ENCODE results near the gene BNC2. TPM values are rescaled to one million over a fixed set of nuclear protein-coding genes. Genes with fewer than 3 reads are reported as not detected.

Gene BNC2
- total RNA-seq, 2 donors from 2014 or later: not detected

DNA sequence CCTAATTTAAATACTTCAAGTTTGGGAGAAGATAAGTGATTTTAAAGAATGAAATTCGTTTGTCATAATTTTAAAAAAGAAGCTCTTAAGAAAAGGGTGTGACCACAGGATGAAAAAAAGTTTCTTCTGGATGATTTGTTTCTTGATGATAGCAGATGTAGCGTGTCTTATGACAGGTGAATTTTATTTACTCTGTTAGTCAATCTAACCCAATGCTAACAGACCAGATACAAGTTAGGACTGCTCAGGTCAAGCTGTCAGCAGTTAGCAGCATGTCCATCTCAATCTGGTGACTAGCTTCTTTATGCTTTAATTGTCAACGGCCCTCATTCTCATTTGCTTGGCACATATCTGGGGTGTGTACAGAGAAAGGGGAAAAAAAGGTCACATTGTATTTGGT lies 456.0 kb downstream of the BNC2 start:
- Mint-ChIP-seq H3K36me3 (ENCODE audit: low read depth) (no peaks in the 10 kb centered on the region), H3K4me3 (no peak overlapping the region), H3K27ac (no peak overlapping the region), H3K27me3 (no peaks in the 10 kb centered on the region), H3K4me1 (no peaks in the 10 kb centered on the region)
- no peaks in the 10 kb centered on the region for H3K9me3 ChIP-seq (ENCODE audit: control insufficient read depth, low read length, poor library complexity, severe bottlenecking)
- DNase-seq: no peak
- ATAC-seq: no peak

DNA sequence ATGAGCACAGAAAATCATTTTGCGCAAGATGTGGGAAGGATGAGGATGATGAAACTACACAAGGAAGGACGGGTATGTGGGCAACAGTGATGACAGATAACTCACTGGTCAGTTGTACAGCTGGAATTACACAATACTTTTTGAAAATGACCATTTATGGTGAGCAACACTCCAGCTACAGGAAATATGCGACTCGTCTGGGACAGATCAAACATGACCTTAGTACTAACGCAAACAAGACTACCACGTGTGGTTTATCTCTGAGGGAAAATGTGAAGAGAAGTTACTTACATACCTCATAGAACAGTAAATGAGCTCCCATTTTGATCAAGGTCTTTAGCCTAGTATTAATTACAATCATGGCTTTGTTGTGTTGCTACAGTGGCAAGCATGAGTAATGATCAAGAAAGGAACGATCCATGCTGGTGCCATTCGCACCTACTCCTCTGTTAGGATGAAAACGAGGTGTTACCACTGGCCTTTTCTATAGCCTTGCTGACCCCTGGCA lies 456.9 kb downstream of the BNC2 start:
- no peak for DNase-seq
- no peak overlapping the region for H3K27ac Mint-ChIP-seq

DNA sequence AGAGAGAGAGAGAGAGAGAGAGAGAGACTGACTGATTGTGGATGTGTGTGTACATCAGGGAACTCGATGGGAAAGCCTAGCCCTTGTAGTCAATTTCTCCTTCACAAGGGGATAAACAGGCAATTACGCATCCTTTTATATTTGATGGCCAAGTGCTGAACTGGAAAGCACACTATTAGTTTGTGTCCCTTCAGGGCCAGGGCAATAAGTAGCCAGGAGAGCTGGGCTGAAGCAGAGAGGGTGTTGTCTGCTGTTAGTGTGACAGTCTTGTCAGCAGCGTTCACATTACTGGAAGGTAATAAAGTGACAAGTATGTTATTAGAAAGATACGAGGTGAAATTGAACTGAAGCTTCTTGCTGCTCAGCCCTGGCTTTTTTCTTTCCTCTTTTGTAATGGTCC lies 457.7 kb downstream of the BNC2 start:
- Mint-ChIP-seq H3K36me3 (ENCODE audit: low read depth) (no peaks in the 10 kb centered on the region), H3K4me3 (no peak overlapping the region), H3K4me1 (no peaks in the 10 kb centered on the region), H3K27me3 (no peaks in the 10 kb centered on the region), H3K27ac (no peak overlapping the region)
- DNase-seq: no peak
- no peaks in the 10 kb centered on the region for H3K9me3 ChIP-seq (ENCODE audit: control insufficient read depth, low read length, poor library complexity, severe bottlenecking)
- no peak for ATAC-seq

More for the DNA sequence above, 456.9 kb downstream of the BNC2 start:
- H3K9me3 ChIP-seq (ENCODE audit: control insufficient read depth, low read length, poor library complexity, severe bottlenecking): no peaks in the 10 kb centered on the region
- H3K4me3 Mint-ChIP-seq: no peak overlapping the region
- no peaks in the 10 kb centered on the region for H3K36me3 Mint-ChIP-seq (ENCODE audit: low read depth)
- no peaks in the 10 kb centered on the region for H3K4me1 Mint-ChIP-seq
- no peaks in the 10 kb centered on the region for H3K27me3 Mint-ChIP-seq
- ATAC-seq: no peak

DNA sequence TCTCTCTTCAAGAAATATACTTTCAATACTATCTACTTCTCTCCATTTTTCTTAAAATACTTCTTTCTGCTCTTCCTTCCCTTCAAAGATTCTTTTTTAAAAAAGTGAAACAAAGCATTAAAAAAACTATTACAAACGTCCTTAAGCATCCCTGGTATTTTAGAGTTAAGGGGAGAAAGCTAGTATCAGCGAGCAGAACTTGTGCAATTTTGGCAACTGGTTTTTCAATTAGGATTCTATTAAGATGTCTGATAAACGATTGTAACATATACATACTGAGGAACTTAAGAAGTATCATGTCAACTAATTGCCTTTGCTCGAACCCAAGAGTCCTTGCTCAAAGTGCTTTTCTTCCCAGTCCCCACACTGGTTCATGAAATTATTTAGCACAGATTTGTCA lies 459.2 kb downstream of the BNC2 start:
- DNase-seq (no peak), ATAC-seq (no peak)
- Mint-ChIP-seq H3K4me1 (no peaks in the 10 kb centered on the region), H3K4me3 (no peak overlapping the region), H3K27ac (no peak overlapping the region), H3K36me3 (ENCODE audit: low read depth) (no peaks in the 10 kb centered on the region), H3K27me3 (no peaks in the 10 kb centered on the region)
- no peaks in the 10 kb centered on the region for H3K9me3 ChIP-seq (ENCODE audit: control insufficient read depth, low read length, poor library complexity, severe bottlenecking)

DNA sequence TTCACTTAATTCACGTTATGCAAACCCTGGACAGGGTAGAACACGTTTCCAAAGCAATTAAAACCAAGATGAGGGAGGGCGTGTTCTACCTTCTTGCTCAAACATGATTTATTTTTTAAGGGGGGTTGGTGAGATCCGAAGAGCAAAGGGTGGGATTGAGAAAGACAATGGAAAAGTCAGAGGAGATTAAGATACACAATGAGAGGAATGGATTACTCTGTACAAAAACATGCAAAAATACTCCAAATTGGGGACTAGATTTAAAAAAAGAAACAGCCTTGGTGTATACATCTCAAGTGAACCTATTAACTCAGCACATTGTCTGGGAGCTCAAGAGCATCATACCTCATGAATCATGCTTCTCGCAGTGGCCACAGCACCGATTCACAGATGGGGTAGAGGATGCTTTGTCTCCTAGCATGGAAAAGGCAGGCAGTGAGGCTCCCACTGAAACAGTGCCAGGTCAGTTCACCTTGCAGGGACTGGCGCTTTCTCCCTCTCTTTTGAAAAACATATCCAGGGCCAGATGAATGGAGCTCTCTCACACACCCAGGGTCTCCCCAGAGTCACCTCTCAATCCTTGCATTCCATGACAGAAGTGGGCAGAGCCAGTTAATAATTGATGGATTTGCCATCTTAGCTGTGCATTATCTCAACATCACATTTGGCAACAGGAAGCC lies 459.7 kb downstream of the BNC2 start:
- Mint-ChIP-seq H3K4me1 (no peaks in the 10 kb centered on the region), H3K36me3 (ENCODE audit: low read depth) (no peaks in the 10 kb centered on the region), H3K4me3 (no peak overlapping the region), H3K27ac (no peak overlapping the region), H3K27me3 (no peaks in the 10 kb centered on the region)
- DNase-seq (no peak), ATAC-seq (no peak)
- H3K9me3 ChIP-seq (ENCODE audit: control insufficient read depth, low read length, poor library complexity, severe bottlenecking): no peaks in the 10 kb centered on the region

DNA sequence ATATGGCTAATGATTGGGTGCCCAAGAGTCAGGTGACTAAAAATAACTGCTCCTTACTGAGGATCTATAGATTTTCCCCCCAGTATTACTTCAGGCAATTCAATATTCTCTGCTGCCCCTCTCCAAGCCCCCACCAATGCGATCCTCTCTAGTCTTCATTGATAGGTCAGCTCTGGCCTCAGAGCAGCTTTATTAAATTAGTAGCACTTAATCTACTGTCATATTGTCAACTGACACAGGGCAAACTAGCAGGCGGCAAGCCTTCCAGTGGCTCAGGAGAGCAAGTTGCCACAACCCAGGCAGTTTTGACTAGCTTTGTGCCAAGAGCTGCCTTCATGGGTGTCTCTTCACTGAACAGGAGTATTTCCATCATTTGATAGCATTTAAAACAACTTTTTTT lies 462.9 kb downstream of the BNC2 start:
- H3K27ac Mint-ChIP-seq: no peak overlapping the region
- no peak overlapping the region for H3K4me3 Mint-ChIP-seq
- no peaks in the 10 kb centered on the region for H3K4me1 Mint-ChIP-seq
- H3K9me3 ChIP-seq (ENCODE audit: control insufficient read depth, low read length, poor library complexity, severe bottlenecking): no peaks in the 10 kb centered on the region
- no peak for DNase-seq
- no peaks in the 10 kb centered on the region for H3K36me3 Mint-ChIP-seq (ENCODE audit: low read depth)
- ATAC-seq: no peak
- no peaks in the 10 kb centered on the region for H3K27me3 Mint-ChIP-seq

DNA sequence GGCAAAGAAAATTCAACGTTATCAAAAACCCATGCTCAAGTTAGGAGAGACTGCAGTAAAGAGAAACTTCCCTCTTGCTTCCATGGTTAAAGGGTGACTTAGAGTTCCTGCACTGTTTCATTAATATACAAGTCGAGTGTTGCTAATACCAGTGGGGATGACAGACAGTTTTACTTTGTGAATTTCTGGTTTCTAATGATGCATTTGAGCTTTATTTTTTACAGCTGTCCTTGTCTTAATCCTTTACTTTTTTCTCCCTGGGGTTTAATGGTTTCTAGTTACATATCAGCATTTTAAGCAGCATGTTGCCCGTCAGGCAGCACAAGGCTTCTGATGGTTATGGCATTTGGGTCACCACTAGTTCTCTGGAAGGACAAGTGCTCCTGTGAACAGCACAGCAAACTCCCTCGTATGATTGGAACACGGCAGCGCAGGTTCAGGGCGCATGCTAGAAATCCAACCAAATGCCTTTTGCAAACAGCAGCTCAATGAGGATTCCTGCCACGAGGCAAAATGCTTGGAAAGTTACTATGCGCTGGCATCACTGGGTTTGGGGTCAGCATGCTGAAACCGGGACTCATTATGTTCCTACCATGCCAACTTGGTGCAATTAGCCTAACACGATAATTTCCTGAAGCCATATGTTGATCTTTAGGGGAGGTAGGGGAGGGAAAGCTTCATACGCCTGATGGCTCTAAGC lies 463.8 kb downstream of the BNC2 start:
- Mint-ChIP-seq H3K36me3 (ENCODE audit: low read depth) (no peaks in the 10 kb centered on the region), H3K27me3 (no peaks in the 10 kb centered on the region), H3K4me1 (no peaks in the 10 kb centered on the region), H3K4me3 (no peak overlapping the region), H3K27ac (no peak overlapping the region)
- no peaks in the 10 kb centered on the region for H3K9me3 ChIP-seq (ENCODE audit: control insufficient read depth, low read length, poor library complexity, severe bottlenecking)
- DNase-seq (no peak), ATAC-seq (no peak)

DNA sequence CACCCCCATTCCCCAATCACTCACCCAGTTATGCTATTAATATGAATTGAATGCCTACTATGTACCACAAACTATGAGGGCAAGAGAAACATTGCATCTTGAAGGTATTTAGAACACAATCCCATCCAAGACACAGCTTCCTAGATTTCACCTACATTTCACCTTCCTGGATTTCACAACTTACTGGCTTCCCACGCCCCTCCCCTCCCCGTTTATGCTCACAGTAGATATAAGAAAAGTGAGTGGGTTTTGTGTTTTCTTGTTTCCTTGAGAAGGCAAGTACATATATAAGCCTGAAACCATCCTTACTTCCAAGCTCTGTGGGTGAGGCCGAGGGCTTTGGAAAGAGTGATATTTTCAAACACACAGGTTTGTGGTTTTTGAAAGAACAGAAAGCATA lies 465.0 kb downstream of the BNC2 start:
- H3K27ac Mint-ChIP-seq: no peak overlapping the region
- H3K4me1 Mint-ChIP-seq: no peaks in the 10 kb centered on the region
- no peak overlapping the region for H3K4me3 Mint-ChIP-seq
- no peaks in the 10 kb centered on the region for H3K27me3 Mint-ChIP-seq
- DNase-seq: no peak
- no peaks in the 10 kb centered on the region for H3K36me3 Mint-ChIP-seq (ENCODE audit: low read depth)
- ATAC-seq: no peak
- no peaks in the 10 kb centered on the region for H3K9me3 ChIP-seq (ENCODE audit: control insufficient read depth, low read length, poor library complexity, severe bottlenecking)

DNA sequence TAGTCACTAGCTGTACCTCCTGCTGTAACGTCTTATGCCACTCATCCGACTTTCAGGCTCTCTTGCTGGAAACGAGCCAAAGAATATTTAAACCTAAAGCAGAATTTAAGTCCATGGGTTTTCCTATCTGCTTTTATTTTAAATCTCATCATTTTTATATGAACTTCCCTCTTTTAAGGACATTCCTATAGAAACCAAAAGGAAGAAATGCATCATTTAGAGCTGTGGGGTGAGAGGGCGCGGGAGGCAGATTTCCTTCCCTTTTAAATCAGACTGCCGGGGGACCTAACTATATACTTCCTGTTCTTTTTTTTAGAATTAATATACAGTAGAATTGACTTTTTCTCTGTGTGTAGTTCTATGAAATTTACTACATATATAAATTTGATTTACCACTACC lies 468.8 kb downstream of the BNC2 start:
- Mint-ChIP-seq H3K27me3 (no peaks in the 10 kb centered on the region), H3K36me3 (ENCODE audit: low read depth) (no peaks in the 10 kb centered on the region), H3K4me3 (no peak overlapping the region), H3K27ac (no peak overlapping the region), H3K4me1 (no peaks in the 10 kb centered on the region)
- DNase-seq (no peak), ATAC-seq (no peak)
- H3K9me3 ChIP-seq (ENCODE audit: control insufficient read depth, low read length, poor library complexity, severe bottlenecking): no peaks in the 10 kb centered on the region

DNA sequence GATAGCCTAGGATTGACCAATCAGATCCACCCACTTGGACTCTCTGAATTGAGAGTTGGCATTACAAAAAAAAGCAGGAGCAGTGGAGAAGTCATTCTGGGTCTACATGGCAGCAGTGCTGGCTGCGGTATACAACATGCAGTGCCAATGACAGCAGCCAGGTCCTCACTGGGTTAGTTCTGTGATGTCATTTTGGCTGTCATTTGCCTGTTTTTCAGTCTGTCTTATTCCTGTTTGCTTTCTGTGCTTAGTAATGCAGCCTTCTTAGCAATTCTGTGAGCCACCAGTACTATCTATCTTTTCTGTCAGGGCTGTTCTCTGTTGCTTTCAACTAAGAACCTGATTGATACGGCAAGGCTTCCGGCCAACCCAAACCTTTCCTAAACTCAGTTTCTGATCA lies 471.8 kb downstream of the BNC2 start:
- no peaks in the 10 kb centered on the region for H3K36me3 Mint-ChIP-seq (ENCODE audit: low read depth)
- no peak overlapping the region for H3K4me3 Mint-ChIP-seq
- no peaks in the 10 kb centered on the region for H3K4me1 Mint-ChIP-seq
- ATAC-seq (no peak), DNase-seq (no peak)
- no peaks in the 10 kb centered on the region for H3K27me3 Mint-ChIP-seq
- no peak overlapping the region for H3K27ac Mint-ChIP-seq
- no peaks in the 10 kb centered on the region for H3K9me3 ChIP-seq (ENCODE audit: control insufficient read depth, low read length, poor library complexity, severe bottlenecking)

DNA sequence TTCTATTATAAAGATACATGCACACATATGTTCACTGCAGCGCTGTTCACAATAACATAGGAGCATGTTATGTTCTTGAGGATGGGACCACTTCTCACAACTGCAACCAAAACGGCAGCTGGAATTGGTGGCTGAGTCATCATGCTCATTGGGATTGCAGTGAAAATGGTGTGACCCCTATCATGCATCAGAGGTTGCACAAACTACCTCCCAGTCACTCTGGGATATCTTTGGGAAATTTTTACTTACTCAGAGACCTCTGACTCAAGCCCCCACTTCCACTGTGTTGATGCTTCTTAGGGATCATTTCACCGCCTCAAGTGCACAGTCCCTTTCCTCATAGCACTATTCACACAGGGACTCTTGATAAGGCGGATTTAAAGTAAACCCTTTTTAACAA lies 474.1 kb downstream of the BNC2 start:
- Mint-ChIP-seq H3K4me1 (no peaks in the 10 kb centered on the region), H3K27ac (no peak overlapping the region), H3K36me3 (ENCODE audit: low read depth) (no peaks in the 10 kb centered on the region), H3K4me3 (no peak overlapping the region), H3K27me3 (no peaks in the 10 kb centered on the region)
- ATAC-seq: no peak
- peaks cover 2% of the 10 kb centered on the region for H3K9me3 ChIP-seq (ENCODE audit: control insufficient read depth, low read length, poor library complexity, severe bottlenecking)
- no peak for DNase-seq

DNA sequence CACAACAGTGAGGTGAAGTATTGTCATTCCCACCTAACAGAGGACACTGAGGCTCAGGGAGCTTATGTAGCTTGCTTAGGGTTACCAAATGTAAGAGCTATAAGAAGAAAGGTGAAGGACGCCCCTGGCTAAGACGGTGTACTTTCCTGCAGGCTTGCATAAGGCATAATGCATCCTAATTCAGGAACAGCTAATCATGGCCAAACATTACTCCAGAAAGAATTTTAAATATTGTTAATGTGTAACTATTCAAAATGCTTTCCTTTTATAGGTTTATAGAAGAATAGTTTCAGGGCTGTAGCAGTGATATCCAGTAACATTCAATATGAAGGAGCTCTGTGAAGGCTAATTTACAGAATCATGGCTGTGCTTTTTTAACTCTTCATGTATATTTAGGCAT lies 479.1 kb downstream of the BNC2 start:
- no peaks in the 10 kb centered on the region for H3K4me1 Mint-ChIP-seq

DNA sequence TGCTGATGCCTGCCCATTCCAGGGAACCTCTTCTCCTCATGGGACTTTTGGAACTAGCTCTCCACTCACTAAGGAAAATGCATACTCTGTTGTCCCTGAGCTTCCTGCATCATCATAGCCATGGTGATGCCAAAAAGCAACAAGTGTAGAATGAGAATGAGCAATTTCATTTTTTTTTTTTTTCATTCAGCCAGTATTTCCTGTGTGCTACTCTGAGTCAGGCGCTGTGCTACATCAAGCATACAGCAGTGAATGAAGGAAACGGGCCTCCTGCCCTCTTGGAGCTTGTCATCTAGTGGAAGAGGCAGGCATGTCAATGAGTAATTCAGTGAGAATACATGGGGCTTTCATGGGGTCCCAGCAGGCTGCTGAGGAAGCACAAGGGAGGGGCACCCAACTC lies 483.1 kb downstream of the BNC2 start:
- H3K36me3 Mint-ChIP-seq (ENCODE audit: low read depth): no peaks in the 10 kb centered on the region
- no peak overlapping the region for H3K27ac Mint-ChIP-seq
- no peak for ATAC-seq
- no peak overlapping the region for H3K4me3 Mint-ChIP-seq
- no peaks in the 10 kb centered on the region for H3K27me3 Mint-ChIP-seq
- H3K4me1 Mint-ChIP-seq: no peaks in the 10 kb centered on the region
- H3K9me3 ChIP-seq (ENCODE audit: control insufficient read depth, low read length, poor library complexity, severe bottlenecking): no peaks in the 10 kb centered on the region
- no peak for DNase-seq

More for the DNA sequence above, 479.1 kb downstream of the BNC2 start:
- Mint-ChIP-seq H3K27me3 (no peaks in the 10 kb centered on the region), H3K27ac (no peak overlapping the region), H3K4me3 (no peak overlapping the region), H3K36me3 (ENCODE audit: low read depth) (no peaks in the 10 kb centered on the region)
- peaks cover 2% of the 10 kb centered on the region for H3K9me3 ChIP-seq (ENCODE audit: control insufficient read depth, low read length, poor library complexity, severe bottlenecking)
- DNase-seq (no peak), ATAC-seq (no peak)

DNA sequence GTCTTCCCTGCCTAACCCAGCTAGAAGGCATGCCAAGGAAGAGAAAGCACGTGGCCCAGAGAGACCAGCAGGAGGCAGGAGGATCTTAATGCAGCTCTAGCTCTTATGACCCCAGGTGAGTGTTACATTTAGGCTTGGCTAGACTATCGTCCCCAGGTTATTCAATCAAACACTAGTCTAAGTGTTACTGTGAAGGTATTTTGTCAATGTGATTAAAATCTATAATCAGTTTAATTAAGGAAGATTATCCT lies 483.7 kb downstream of the BNC2 start:
- no peak for ATAC-seq
- Mint-ChIP-seq H3K27me3 (no peaks in the 10 kb centered on the region), H3K27ac (no peak overlapping the region), H3K36me3 (ENCODE audit: low read depth) (no peaks in the 10 kb centered on the region), H3K4me1 (no peaks in the 10 kb centered on the region), H3K4me3 (no peak overlapping the region)
- no peaks in the 10 kb centered on the region for H3K9me3 ChIP-seq (ENCODE audit: control insufficient read depth, low read length, poor library complexity, severe bottlenecking)
- no peak for DNase-seq

Measured in T-helper 17 cell (primary cell).